Endothelial cell of umbilical vein (primary cell): ENCODE data around the gene SLC25A31. TPM values are rescaled to one million over a fixed set of nuclear protein-coding genes. Genes with fewer than 3 reads are reported as not detected.

Experiments
- BruUV-seq: library from RNA; stranded (reverse); fragments of 400-500 nt; replicated peaks from 2 replicates; lab custom pipeline; 2021; lab: Mats Ljungman, UMichigan
- CTCF ChIA-PET: fragments of 300-600, 350-600 bp; sonication (Branson Sonifier 250); formaldehyde crosslinking; loops from one replicate; lab custom pipeline; 2021; ENCODE audit warnings: antibody characterized with exemption, inconsistent platforms; lab: Charles Lee
- POLR2A ChIA-PET: fragments of 300-600, 350-600 bp; sonication (Branson Sonifier 250); formaldehyde crosslinking; loops from one replicate; lab custom pipeline; 2021; ENCODE audit warnings: antibody characterized with exemption, inconsistent platforms; lab: Charles Lee
- DNase-seq: peaks from one replicate; pipeline ENCODE4 v3.0.0-alpha.2; 2011; ENCODE audit warnings: low read depth, low spot score
- FAIRE-seq: peaks from 2 replicates; lab custom pipeline; 2011; peaks lifted over from hg19 to GRCh38; lab: Jason Lieb, UNC
- H2AFZ ChIP-seq: 2 replicates; pipeline ENCODE4 v1.6.0; 2012; ENCODE audit warnings: low read depth, low read length, control low read depth, inconsistent platforms
- H3K27ac ChIP-seq: 2 replicates; pipeline ENCODE4 v1.5.1; 2011; ENCODE audit warnings: low read depth, mild to moderate bottlenecking, control low read depth, low read length, moderate library complexity; ENCODE audit not compliant: insufficient read depth
- H3K27me3 ChIP-seq, 2 experiments: 2 replicates each; pipeline versions ENCODE4 v1.6.0 to v1.6.1; 2011; ENCODE audit warnings: low read length in 2 of 2, mixed read lengths in 1 of 2; ENCODE audit not compliant: control insufficient read depth in 2 of 2, insufficient read depth in 2 of 2
- H3K36me3 ChIP-seq, 2 experiments: 2 replicates in 1 of 2; 3 replicates in 1 of 2; pipeline ENCODE4 v1.5.1; 2011; ENCODE audit warnings: low read length in 2 of 2, mild to moderate bottlenecking in 1 of 2, moderate library complexity in 1 of 2; ENCODE audit not compliant: control insufficient read depth in 2 of 2, insufficient read depth in 2 of 2; ENCODE audit errors: extremely low read depth in 1 of 2
- H3K4me1 ChIP-seq: 3 replicates; pipeline ENCODE4 v1.5.1; 2011; ENCODE audit warnings: mild to moderate bottlenecking, low read length; ENCODE audit not compliant: control insufficient read depth, insufficient read depth; ENCODE audit errors: extremely low read depth
- H3K4me2 ChIP-seq: 2 replicates; pipeline ENCODE4 v1.6.1; 2011; ENCODE audit warnings: low read length, control low read depth, mixed read lengths; ENCODE audit not compliant: insufficient read depth
- H3K4me3 ChIP-seq, 3 experiments: fragments of 200-600 bp in 1 of 3; sonication (generic), shearing (Covaris generic) in 1 of 3; replicated peaks in 1 of 3; 2 replicates each; pipeline ENCODE4 v1.5.1; 2011 to 2016; ENCODE audit warnings: control low read depth in 3 of 3, low read length in 3 of 3, mild to moderate bottlenecking in 2 of 3, inconsistent platforms in 1 of 3, low read depth in 1 of 3, moderate library complexity in 1 of 3; ENCODE audit not compliant: insufficient read depth in 1 of 3
- H3K79me2 ChIP-seq: 2 replicates; pipeline ENCODE4 v1.6.0; 2012; ENCODE audit warnings: low read length, inconsistent platforms; ENCODE audit not compliant: control insufficient read depth, insufficient read depth
- H3K9ac ChIP-seq: replicated peaks from 2 replicates; pipeline ENCODE3; 2011; ENCODE audit warnings: low read length, control low read depth; ENCODE audit not compliant: insufficient read depth; ENCODE audit errors: extremely low read depth
- H3K9me1 ChIP-seq: replicated peaks from 3 replicates; pipeline ENCODE4 v1.6.0; 2011; ENCODE audit warnings: mild to moderate bottlenecking, low read length; ENCODE audit not compliant: control insufficient read depth, insufficient read depth; ENCODE audit errors: extremely low read depth
- H3K9me3 ChIP-seq: replicated peaks from 2 replicates; pipeline ENCODE4 v1.5.1; 2012; ENCODE audit warnings: low read length, inconsistent platforms; ENCODE audit not compliant: control insufficient read depth, insufficient read depth
- H4K20me1 ChIP-seq: replicated peaks from 2 replicates; pipeline ENCODE3; 2011; ENCODE audit warnings: mild to moderate bottlenecking, low read length; ENCODE audit not compliant: control insufficient read depth, insufficient read depth; ENCODE audit errors: extremely low read depth
- EZH2 ChIP-seq: IDR thresholded peaks from 2 replicates; pipeline ENCODE4 v1.6.1; 2012; ENCODE audit warnings: borderline replicate concordance, low read depth, mild to moderate bottlenecking, moderate library complexity, low read length, inconsistent platforms; ENCODE audit not compliant: severe bottlenecking
- FOS ChIP-seq: IDR thresholded peaks from 2 replicates; pipeline ENCODE4 v1.6.1; 2011; ENCODE audit warnings: mild to moderate bottlenecking, low read length, moderate library complexity, borderline replicate concordance; ENCODE audit not compliant: insufficient read depth
- GATA2 ChIP-seq: IDR thresholded peaks from 2 replicates; pipeline ENCODE4 v1.7.0; 2011; ENCODE audit warnings: low read depth, mild to moderate bottlenecking, moderate library complexity, mixed read lengths, low read length; ENCODE audit not compliant: insufficient read length, insufficient read depth
- MAX ChIP-seq: IDR thresholded peaks from 2 replicates; pipeline ENCODE4 v1.6.1; 2011; ENCODE audit not compliant: insufficient read depth, insufficient read length
- MYC ChIP-seq: IDR thresholded peaks from one replicate; pipeline ENCODE4 v1.6.1; 2011; ENCODE audit warnings: mild to moderate bottlenecking, low read depth, low read length
- dilution Hi-C: fragments of 300-500 bp; cut with MboI; formaldehyde crosslinking; loops from one replicate; pipeline ENCODE4 v1.15.0; 2019; ENCODE audit warnings: low sequenced_read_pairs; ENCODE audit not compliant: extremely low pct_ligation_motif_present
- intact Hi-C: fragments of 100-400 bp; cut with micrococcal nuclease; formaldehyde crosslinking; loops from one replicate; pipeline ENCODE4 v1.10.0; 2022
- polyA plus RNA-seq, 4 experiments: library from polyadenylated mRNA; depleted of rRNA in 3 of 4; stranded (reverse) in 3 of 4; unstranded in 1 of 4; fragments of >200 nt; gene quantifications; 2 replicates each; pipeline versions ENCODE4 v1.2.1 to v1.2.3, GENCODE V29; 2011 to 2012; ENCODE audit warnings: missing spikeins in 1 of 4
- total RNA-seq: library from RNA; stranded (reverse); gene quantifications from 2 replicates; pipeline ENCODE4 v1.2.3, GENCODE V29; 2021
- TF ChIP-seq, protein P1 (sequence below), 2 donors: IDR thresholded peaks; 1 replicate in 1 of 2; 2 replicates in 1 of 2; pipeline ENCODE4 v1.5.1; 2011; ENCODE audit warnings: low read length in 2 of 2, mild to moderate bottlenecking in 2 of 2, moderate library complexity in 2 of 2, control low read depth in 1 of 2, inconsistent platforms in 1 of 2, low read depth in 1 of 2; ENCODE audit not compliant: insufficient read depth in 1 of 2; ENCODE audit errors: extremely low read depth in 1 of 2

Gene SLC25A31
- total and polyA plus RNA-seq, 2 donors (not counting 3 experiments of a cell fraction or from before 2014, with no cell fraction given) = not detected

GRCh38 chr4:127732623-127733328, 2.6 kb downstream of the SLC25A31 start:
- H3K4me3 ChIP-seq = no peak overlapping the region
- no peak overlapping the region for H3K27ac ChIP-seq
- peak; percentile 49 for FAIRE-seq
- peak; percentile 59 for DNase-seq
- peaks cover 2 to 4% of the 10 kb centered on the region in 2 experiments for H3K27me3 ChIP-seq
- no peaks in the 10 kb centered on the region for H3K4me1 ChIP-seq
- no peaks in the 10 kb centered on the region for H4K20me1 ChIP-seq
- no TSS peak for BruUV-seq
- dilution Hi-C loops (no loop called here), intact Hi-C loops (loop anchor here (1.0 to 2.0 kb wide), 3 partner anchors 109 to 488 kb away; no protein-coding TSS in a partner anchor)
- CTCF ChIA-PET = interaction anchor here (0.5 to 7.9 kb wide), 45 partner anchors 9 to 561 kb away, joined by 3 to 414 read pairs (median 5); partner anchors contain the start of genes ABHD18, HSPA4L, INTU and MFSD8
- H2AFZ ChIP-seq = no peak overlapping the region
- H3K4me2 ChIP-seq = no peak overlapping the region
- H3K9me3 ChIP-seq = no peaks in the 10 kb centered on the region
- no peaks in the 10 kb centered on the region for H3K36me3 ChIP-seq
- no peaks in the 10 kb centered on the region for H3K9me1 ChIP-seq
- no peak overlapping the region for H3K9ac ChIP-seq
- no peaks in the 10 kb centered on the region for H3K79me2 ChIP-seq
- TF ChIP-seq, protein P1, sequence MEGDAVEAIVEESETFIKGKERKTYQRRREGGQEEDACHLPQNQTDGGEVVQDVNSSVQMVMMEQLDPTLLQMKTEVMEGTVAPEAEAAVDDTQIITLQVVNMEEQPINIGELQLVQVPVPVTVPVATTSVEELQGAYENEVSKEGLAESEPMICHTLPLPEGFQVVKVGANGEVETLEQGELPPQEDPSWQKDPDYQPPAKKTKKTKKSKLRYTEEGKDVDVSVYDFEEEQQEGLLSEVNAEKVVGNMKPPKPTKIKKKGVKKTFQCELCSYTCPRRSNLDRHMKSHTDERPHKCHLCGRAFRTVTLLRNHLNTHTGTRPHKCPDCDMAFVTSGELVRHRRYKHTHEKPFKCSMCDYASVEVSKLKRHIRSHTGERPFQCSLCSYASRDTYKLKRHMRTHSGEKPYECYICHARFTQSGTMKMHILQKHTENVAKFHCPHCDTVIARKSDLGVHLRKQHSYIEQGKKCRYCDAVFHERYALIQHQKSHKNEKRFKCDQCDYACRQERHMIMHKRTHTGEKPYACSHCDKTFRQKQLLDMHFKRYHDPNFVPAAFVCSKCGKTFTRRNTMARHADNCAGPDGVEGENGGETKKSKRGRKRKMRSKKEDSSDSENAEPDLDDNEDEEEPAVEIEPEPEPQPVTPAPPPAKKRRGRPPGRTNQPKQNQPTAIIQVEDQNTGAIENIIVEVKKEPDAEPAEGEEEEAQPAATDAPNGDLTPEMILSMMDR (IDR thresholded peaks at IDR 0.05; ENCODE audit: extremely low read depth in 1 of 2, insufficient read depth in 1 of 2, low read depth in 1 of 2, low read length in 2 of 2) = peak; percentile 23 to 28
- TF ChIP-seq FOS = no peak
- POLR2A ChIA-PET = interaction anchor here (0.6 to 1.0 kb wide), 2 partner anchors 35 to 128 kb away, joined by 3 read pairs; no protein-coding TSS in a partner anchor

GRCh38 chr4:127734976-127735375, 4.8 kb downstream of the SLC25A31 start:
- no peaks in the 10 kb centered on the region for H3K4me1 ChIP-seq
- H2AFZ ChIP-seq = no peak overlapping the region
- TF ChIP-seq EZH2 (no peak), MAX (no peak), GATA2 (no peak), MYC (no peak)
- H3K4me2 ChIP-seq = no peak overlapping the region
- peaks cover 2 to 4% of the 10 kb centered on the region in 2 experiments for H3K27me3 ChIP-seq
- no peaks in the 10 kb centered on the region for H3K36me3 ChIP-seq
- no TSS peak for BruUV-seq
- CTCF ChIA-PET = interaction anchor here (0.7 to 7.9 kb wide), 2 partner anchors 9 to 130 kb away, joined by 4 to 414 read pairs; no protein-coding TSS in a partner anchor
- intact Hi-C loops = no loop called here
- dilution Hi-C loops = no loop called here
- no peak overlapping the region for H3K27ac ChIP-seq
- no peaks in the 10 kb centered on the region for H4K20me1 ChIP-seq
- POLR2A ChIA-PET = no interaction called here
- H3K9ac ChIP-seq = no peak overlapping the region
- FAIRE-seq = no peak
- no peaks in the 10 kb centered on the region for H3K9me1 ChIP-seq
- DNase-seq = no peak
- H3K9me3 ChIP-seq = no peaks in the 10 kb centered on the region
- H3K4me3 ChIP-seq = no peak overlapping the region
- H3K79me2 ChIP-seq = no peaks in the 10 kb centered on the region
